RWPE2 (cell line): ENCODE measurements around the gene DNMT3A.

Source experiments
- ATAC-seq: fragments of 200-7000 bp; cut with Tn5 transposase; 3 replicates; pipeline ENCODE4 v1.9.1; 2021; ENCODE audit warnings: low read depth
- DNase-seq: peaks from one replicate; pipeline ENCODE4 v3.0.0-alpha.2; 2020; ENCODE audit warnings: low spot score
- H3K27ac ChIP-seq: fragments of 450-650 bp; 2 replicates; pipeline ENCODE4 v1.5.1; 2017; ENCODE audit warnings: mild to moderate bottlenecking; ENCODE audit not compliant: poor library complexity, severe bottlenecking
- H3K27me3 ChIP-seq: fragments of 250-450 bp; sonication (Bioruptor Pico); 2 replicates; pipeline ENCODE4 v1.5.1; 2021; ENCODE audit warnings: mild to moderate bottlenecking, moderate library complexity; ENCODE audit not compliant: insufficient read depth, poor library complexity, severe bottlenecking
- H3K36me3 ChIP-seq: fragments of 250-450 bp; sonication (Bioruptor Pico); 2 replicates; pipeline ENCODE4 v1.5.1; 2020; ENCODE audit warnings: low read depth, mild to moderate bottlenecking, moderate library complexity
- H3K4me1 ChIP-seq: fragments of 250-450 bp; sonication (Bioruptor Pico); 2 replicates; pipeline ENCODE4 v1.5.1; 2021; ENCODE audit warnings: mild to moderate bottlenecking, moderate library complexity; ENCODE audit not compliant: insufficient read depth, poor library complexity, severe bottlenecking
- H3K4me3 ChIP-seq: fragments of 250-450 bp; sonication (Bioruptor Pico); 2 replicates; pipeline ENCODE4 v1.5.1; 2021; ENCODE audit warnings: mild to moderate bottlenecking, moderate library complexity; ENCODE audit not compliant: severe bottlenecking
- H3K9me3 ChIP-seq: fragments of 250-450 bp; sonication (Bioruptor Pico); 2 replicates; pipeline ENCODE4 v1.5.1; 2021; ENCODE audit warnings: mild to moderate bottlenecking, moderate library complexity; ENCODE audit not compliant: severe bottlenecking
- CTCF ChIP-seq: fragments of 450-650 bp; IDR thresholded peaks from one replicate; pipeline ENCODE4 v1.5.1; 2017; ENCODE audit warnings: mild to moderate bottlenecking, moderate library complexity; ENCODE audit not compliant: poor library complexity, severe bottlenecking

DNMT3A gene

GRCh38 chr2:25326326-25327013 lies 15.3 kb downstream of the DNMT3A start:
- Histone ChIP-seq H3K27me3 (no peaks in the 10 kb centered on the region), H3K36me3 (no peaks in the 10 kb centered on the region), H3K4me3 (no peak overlapping the region), H3K9me3 (peaks cover 8% of the 10 kb centered on the region), H3K4me1 (no peaks in the 10 kb centered on the region), H3K27ac (no peak overlapping the region)
- DNase-seq: no peak
- TF ChIP-seq CTCF: no peak
- no peak for ATAC-seq

GRCh38 chr2:25324905-25325592 lies 16.7 kb downstream of the DNMT3A start:
- Histone ChIP-seq H3K27me3 (no peaks in the 10 kb centered on the region), H3K4me1 (no peaks in the 10 kb centered on the region), H3K9me3 (peaks cover 8% of the 10 kb centered on the region), H3K4me3 (no peak overlapping the region), H3K36me3 (no peaks in the 10 kb centered on the region), H3K27ac (no peak overlapping the region)
- DNase-seq (no peak), ATAC-seq (no peak; the same call in 2 of the 3 replicates)
- TF ChIP-seq CTCF: no peak

- Histone ChIP-seq H3K4me3 (no peak overlapping the region), H3K27me3 (no peaks in the 10 kb centered on the region), H3K27ac (no peak overlapping the region), H3K4me1 (no peaks in the 10 kb centered on the region), H3K9me3 (peaks cover 8% of the 10 kb centered on the region), H3K36me3 (no peaks in the 10 kb centered on the region)
- no peak for DNase-seq
- TF ChIP-seq CTCF: no peak
- ATAC-seq: no peak
These were observed 17.5 kb downstream of the DNMT3A start for GRCh38 chr2:25324251-25324650.

GRCh38 chr2:25323610-25324189 lies 18.0 kb downstream of the DNMT3A start:
- no peak for ATAC-seq
- Histone ChIP-seq H3K27me3 (no peaks in the 10 kb centered on the region), H3K27ac (no peak overlapping the region), H3K4me1 (no peaks in the 10 kb centered on the region), H3K4me3 (no peak overlapping the region), H3K36me3 (no peaks in the 10 kb centered on the region), H3K9me3 (peaks cover 8% of the 10 kb centered on the region)
- no peak for TF ChIP-seq CTCF
- DNase-seq: no peak
